ENCODE measurements around the gene TSLP.

TSLP gene

GRCh38 chr5:111071413-111071812 is at the start of gene TSLP:
Gene TSLP, plus strand, starts transcription at chr5:111071713. Its CDS starts 178 bp downstream, at chr5:111071891.
- no peak for DNase-seq

- DNase-seq = no peak
These were observed 49.2 kb upstream of the TSLP start for GRCh38 chr5:111022301-111022700.

- no peak for DNase-seq
These were observed 42.6 kb upstream of the TSLP start for GRCh38 chr5:111028865-111029264.

- no peak for DNase-seq
These were observed 27.6 kb upstream of the TSLP start for GRCh38 chr5:111043712-111044506.

- no peak for DNase-seq
These were observed 13.4 kb upstream of the TSLP start for GRCh38 chr5:111058064-111058463.

- DNase-seq = no peak
These were observed 11.3 kb upstream of the TSLP start for GRCh38 chr5:111060169-111060568.

- DNase-seq = no peak
These were observed 9.9 kb upstream of the TSLP start for GRCh38 chr5:111061618-111062017.

- DNase-seq = peak in 1 of 2 donors; percentile 4
These were observed 7.7 kb upstream of the TSLP start for GRCh38 chr5:111063709-111064322.

- DNase-seq = no peak
These were observed 5.1 kb upstream of the TSLP start for GRCh38 chr5:111066261-111066938.

GRCh38 chr5:111068213-111068612 is 3.3 kb upstream of the TSLP start:
- DNase-seq = no peak

GRCh38 chr5:111069839-111070238 is 1.7 kb upstream of the TSLP start:
- DNase-seq = no peak

GRCh38 chr5:111070272-111071134 is 1.0 kb upstream of the TSLP start:
- DNase-seq = no peak

- DNase-seq = peak; percentile 29 to 51
These were observed 1.6 kb downstream of the TSLP start for GRCh38 chr5:111072949-111073682.

- DNase-seq = no peak
These were observed 2.7 kb downstream of the TSLP start for GRCh38 chr5:111074244-111074643.

GRCh38 chr5:111075520-111075919 is 4.0 kb downstream of the TSLP start:
- DNase-seq = no peak

- no peak for DNase-seq
These were observed 4.6 kb downstream of the TSLP start for GRCh38 chr5:111076091-111076490.

GRCh38 chr5:111077678-111078077 is 6.2 kb downstream of the TSLP start:
- no peak for DNase-seq

GRCh38 chr5:111079846-111080245 is 8.3 kb downstream of the TSLP start:
- DNase-seq = no peak

GRCh38 chr5:111083323-111083722 is 11.8 kb downstream of the TSLP start:
- no peak for DNase-seq

- DNase-seq = peak; percentile 83 to 92
These were observed 20.7 kb downstream of the TSLP start, which contains the start of gene WDR36 for GRCh38 chr5:111092062-111092853. Gene WDR36, plus strand, starts transcription at chr5:111092348. Its CDS starts 109 bp downstream, at chr5:111092457.

- DNase-seq = no peak
These were observed 24.5 kb downstream of the TSLP start for GRCh38 chr5:111095982-111096381.
